ENCODE results near the gene SPEF2. TPM values are rescaled to one million over a fixed set of nuclear protein-coding genes. Genes with fewer than 3 reads are reported as not detected.

The SPEF2 gene
- total and polyA plus RNA-seq, 10 of the 15 experiments (the other 5 are each of a cell fraction or from before 2014, with no cell fraction given), result 0.03 to 2.0 (median 0.07) TPM; not detected in 3

DNA sequence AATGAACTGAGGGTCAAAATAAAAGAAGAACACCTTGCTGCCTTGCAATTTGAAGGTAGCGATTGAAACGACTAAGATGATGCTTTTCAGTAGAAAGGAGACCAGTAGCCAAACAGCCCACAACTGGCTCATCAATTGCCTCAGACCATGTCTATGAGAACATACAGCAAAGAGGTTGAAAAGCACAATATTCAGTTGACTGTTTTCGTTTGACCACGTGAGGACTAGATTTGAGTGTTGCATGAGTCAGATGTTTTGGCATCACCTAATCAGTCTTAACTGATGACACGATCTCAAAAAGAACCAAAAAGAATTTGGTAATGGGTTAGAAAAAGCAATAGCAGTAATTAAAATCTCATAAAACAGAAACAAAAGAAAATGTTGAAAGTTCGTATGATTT is 156.3 kb downstream of the SPEF2 start:
- DNase-seq (ENCODE audit: low read depth, low spot score) (no peak), ATAC-seq (peak; percentile 34; the same call in 2 of the 3 replicates), FAIRE-seq (no peak)
- Histone ChIP-seq H3K79me2 (ENCODE audit: control insufficient read depth, insufficient read depth, low read length) (no peaks in the 10 kb centered on the region), H3K36me3 (ENCODE audit: control insufficient read depth in 2 of 2, insufficient read depth in 2 of 2, low read length in 1 of 2) (no peaks in the 10 kb centered on the region), H3K9me3 (replicated peaks; ENCODE audit: control insufficient read depth, insufficient read depth, low read length) (no peaks in the 10 kb centered on the region), H3K27ac (ENCODE audit: control insufficient read depth, insufficient read depth) (no peak overlapping the region), H3K4me1 (ENCODE audit: control insufficient read depth, insufficient read depth, low read length) (no peaks in the 10 kb centered on the region), H4K20me1 (ENCODE audit: control insufficient read depth, insufficient read depth) (no peaks in the 10 kb centered on the region), H3K4me2 (ENCODE audit: control insufficient read depth, insufficient read depth) (no peak overlapping the region), H3K27me3 (replicated peaks in 1 of 2; ENCODE audit: control insufficient read depth in 2 of 2, insufficient read depth in 2 of 2, low read length in 1 of 2) (peaks cover 0 to 2% of the 10 kb centered on the region in 2 experiments; a peak in 2 of 4 replicates), H3K9ac (ENCODE audit: control insufficient read depth, insufficient read depth, low read length) (no peak overlapping the region), H2AFZ (ENCODE audit: control insufficient read depth, low read depth, low read length) (no peak overlapping the region), H3K4me3 (no peak overlapping the region)
- RAD21 ChIA-PET (ENCODE audit: unreplicated experiment), result no interaction called here
- BruUV-seq (replicated peaks), result no TSS peak
- intact Hi-C loops (cut with micrococcal nuclease; ENCODE audit: unreplicated experiment) (no loop called here), in situ Hi-C loops (cut with MboI) (no loop called here)
- CTCF ChIA-PET, result interaction anchor here (2.5 kb wide), 1 partner anchor 152 kb away, joined by 26 read pairs; no protein-coding TSS in a partner anchor
- SMC1A ChIA-PET (ENCODE audit: uncharacterized antibody, unreplicated experiment), result interaction anchor here (0.9 to 1.5 kb wide), 3 partner anchors 31 to 153 kb away, joined by 3 to 4 read pairs (median 3); no protein-coding TSS in a partner anchor
- TF ChIP-seq RB1 (IDR thresholded peaks at IDR 0.05; ENCODE audit: borderline replicate concordance) (no peak), KAT2A (conservative IDR thresholded peaks at IDR 0.05; ENCODE audit: control insufficient read depth, low read depth, low read length) (no peak), NR2C2 (IDR thresholded peaks at IDR 0.05; ENCODE audit: borderline replicate concordance, control insufficient read depth, insufficient read length, low read depth) (no peak), SREBF2 (IDR thresholded peaks at IDR 0.05; ENCODE audit: low read length) (no peak), POLR2A (IDR thresholded peaks at IDR 0.05; ENCODE audit: low read depth, low read length) (no peak), FOXM1 (IDR thresholded peaks at IDR 0.05; ENCODE audit: low read depth, low read length) (no peak), ZBED1 (IDR thresholded peaks at IDR 0.05; ENCODE audit: borderline replicate concordance) (no peak), PAX5 (IDR thresholded peaks at IDR 0.05; ENCODE audit: borderline replicate concordance, low read depth, low read length) (no peak), DPF2 (IDR thresholded peaks at IDR 0.05) (no peak), HDAC6 (IDR thresholded peaks at IDR 0.05; ENCODE audit: unreplicated experiment) (no peak)
- TF ChIP-seq, protein P1, sequence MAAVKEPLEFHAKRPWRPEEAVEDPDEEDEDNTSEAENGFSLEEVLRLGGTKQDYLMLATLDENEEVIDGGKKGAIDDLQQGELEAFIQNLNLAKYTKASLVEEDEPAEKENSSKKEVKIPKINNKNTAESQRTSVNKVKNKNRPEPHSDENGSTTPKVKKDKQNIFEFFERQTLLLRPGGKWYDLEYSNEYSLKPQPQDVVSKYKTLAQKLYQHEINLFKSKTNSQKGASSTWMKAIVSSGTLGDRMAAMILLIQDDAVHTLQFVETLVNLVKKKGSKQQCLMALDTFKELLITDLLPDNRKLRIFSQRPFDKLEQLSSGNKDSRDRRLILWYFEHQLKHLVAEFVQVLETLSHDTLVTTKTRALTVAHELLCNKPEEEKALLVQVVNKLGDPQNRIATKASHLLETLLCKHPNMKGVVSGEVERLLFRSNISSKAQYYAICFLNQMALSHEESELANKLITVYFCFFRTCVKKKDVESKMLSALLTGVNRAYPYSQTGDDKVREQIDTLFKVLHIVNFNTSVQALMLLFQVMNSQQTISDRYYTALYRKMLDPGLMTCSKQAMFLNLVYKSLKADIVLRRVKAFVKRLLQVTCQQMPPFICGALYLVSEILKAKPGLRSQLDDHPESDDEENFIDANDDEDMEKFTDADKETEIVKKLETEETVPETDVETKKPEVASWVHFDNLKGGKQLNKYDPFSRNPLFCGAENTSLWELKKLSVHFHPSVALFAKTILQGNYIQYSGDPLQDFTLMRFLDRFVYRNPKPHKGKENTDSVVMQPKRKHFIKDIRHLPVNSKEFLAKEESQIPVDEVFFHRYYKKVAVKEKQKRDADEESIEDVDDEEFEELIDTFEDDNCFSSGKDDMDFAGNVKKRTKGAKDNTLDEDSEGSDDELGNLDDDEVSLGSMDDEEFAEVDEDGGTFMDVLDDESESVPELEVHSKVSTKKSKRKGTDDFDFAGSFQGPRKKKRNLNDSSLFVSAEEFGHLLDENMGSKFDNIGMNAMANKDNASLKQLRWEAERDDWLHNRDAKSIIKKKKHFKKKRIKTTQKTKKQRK (IDR thresholded peaks at IDR 0.05; ENCODE audit: low read depth, low read length), result no peak
- WGBS (ENCODE audit: insufficient coverage, insufficient replicate concordance, low lambda C conversion rate, missing lambda C conversion rate), result 32% methylated on average over 6 of the region's 6 CpGs
- POLR2A ChIA-PET, result no interaction called here
